ENCODE results near the gene MTHFD2L. TPM values are rescaled to one million over a fixed set of nuclear protein-coding genes. Genes with fewer than 3 reads are reported as not detected.
A peak's percentile ranks its signal among the peaks of the same experiment; 100 is the strongest.

The MTHFD2L gene
- total RNA-seq, 1 donor from 2014 or later: 14.6 TPM

DNA sequence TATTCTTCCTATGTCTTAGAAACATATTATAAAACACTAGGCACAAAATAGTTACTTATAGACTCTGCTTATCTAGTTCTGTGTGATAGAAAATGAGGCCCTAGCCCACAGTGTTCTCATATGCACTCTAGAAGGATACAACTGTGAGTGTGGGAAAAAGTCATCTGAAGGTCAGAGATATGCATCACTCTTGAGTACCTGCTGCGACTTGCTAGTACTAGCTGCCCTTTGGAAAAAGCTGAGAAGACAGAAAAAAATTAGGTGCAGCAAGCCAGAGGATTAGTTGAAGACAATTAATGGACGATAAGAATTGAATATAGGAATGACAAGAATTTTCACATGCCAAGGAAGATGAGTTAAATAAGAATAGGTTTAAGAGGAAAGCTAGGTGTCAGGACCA, 61.3 kb downstream of the MTHFD2L start:
- Mint-ChIP-seq H3K36me3 (peaks cover 6% of the 10 kb centered on the region), H3K4me1 (ENCODE audit: unreplicated experiment) (peaks cover 4% of the 10 kb centered on the region), H3K27ac (peak overlapping the region; percentile 43), H3K9me3 (peaks cover 4% of the 10 kb centered on the region), H3K4me3 (no peak overlapping the region), H3K27me3 (no peaks in the 10 kb centered on the region)
- TF ChIP-seq, protein P1, sequence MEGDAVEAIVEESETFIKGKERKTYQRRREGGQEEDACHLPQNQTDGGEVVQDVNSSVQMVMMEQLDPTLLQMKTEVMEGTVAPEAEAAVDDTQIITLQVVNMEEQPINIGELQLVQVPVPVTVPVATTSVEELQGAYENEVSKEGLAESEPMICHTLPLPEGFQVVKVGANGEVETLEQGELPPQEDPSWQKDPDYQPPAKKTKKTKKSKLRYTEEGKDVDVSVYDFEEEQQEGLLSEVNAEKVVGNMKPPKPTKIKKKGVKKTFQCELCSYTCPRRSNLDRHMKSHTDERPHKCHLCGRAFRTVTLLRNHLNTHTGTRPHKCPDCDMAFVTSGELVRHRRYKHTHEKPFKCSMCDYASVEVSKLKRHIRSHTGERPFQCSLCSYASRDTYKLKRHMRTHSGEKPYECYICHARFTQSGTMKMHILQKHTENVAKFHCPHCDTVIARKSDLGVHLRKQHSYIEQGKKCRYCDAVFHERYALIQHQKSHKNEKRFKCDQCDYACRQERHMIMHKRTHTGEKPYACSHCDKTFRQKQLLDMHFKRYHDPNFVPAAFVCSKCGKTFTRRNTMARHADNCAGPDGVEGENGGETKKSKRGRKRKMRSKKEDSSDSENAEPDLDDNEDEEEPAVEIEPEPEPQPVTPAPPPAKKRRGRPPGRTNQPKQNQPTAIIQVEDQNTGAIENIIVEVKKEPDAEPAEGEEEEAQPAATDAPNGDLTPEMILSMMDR (conservative IDR thresholded peaks at IDR 0.05): no peak
- no peak for DNase-seq (ENCODE audit: extremely low spot score, unreplicated experiment)

DNA sequence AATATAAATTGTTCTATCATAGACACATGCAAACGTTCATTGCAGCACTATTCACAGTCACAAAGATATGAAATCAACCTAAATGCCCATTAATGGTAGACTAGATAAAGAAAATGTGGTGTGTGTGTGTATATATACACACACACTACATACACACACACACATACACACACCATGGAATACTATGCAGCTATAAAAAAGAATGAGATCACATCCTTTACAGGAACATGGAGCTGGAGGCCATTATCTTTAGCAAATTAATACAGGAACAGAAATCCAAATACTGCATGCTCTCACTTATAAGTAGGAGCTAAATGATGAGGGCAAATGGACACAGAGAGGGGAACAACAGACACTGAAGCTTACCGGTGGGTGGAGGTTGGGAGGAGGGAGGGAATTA, 65.2 kb downstream of the MTHFD2L start:
- Mint-ChIP-seq H3K36me3 (no peaks in the 10 kb centered on the region), H3K27ac (no peak overlapping the region), H3K4me3 (no peak overlapping the region), H3K9me3 (no peaks in the 10 kb centered on the region), H3K27me3 (no peaks in the 10 kb centered on the region), H3K4me1 (ENCODE audit: unreplicated experiment) (peaks cover 4% of the 10 kb centered on the region)
- TF ChIP-seq, protein P1 (conservative IDR thresholded peaks at IDR 0.05): no peak
- DNase-seq (ENCODE audit: extremely low spot score, unreplicated experiment): no peak

DNA sequence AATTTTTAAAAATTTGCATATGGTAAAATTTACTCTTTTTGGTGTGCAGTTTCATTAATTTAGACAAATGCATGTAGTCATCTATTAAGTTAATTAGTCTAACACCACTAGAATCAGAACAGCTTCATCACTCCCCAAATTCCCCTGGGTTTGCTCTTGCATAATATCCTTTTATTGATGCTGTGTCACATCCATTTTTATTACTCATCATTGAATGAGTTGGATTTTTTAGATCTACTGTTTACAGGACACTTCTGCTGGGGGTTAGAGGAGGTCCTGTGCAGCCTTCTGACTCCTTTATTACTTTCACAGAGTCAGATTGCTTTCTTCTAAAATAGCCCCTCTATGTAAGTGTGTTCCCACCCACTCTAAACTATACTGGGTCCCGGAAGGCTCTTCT, 65.9 kb downstream of the MTHFD2L start:
- DNase-seq (ENCODE audit: extremely low spot score, unreplicated experiment): no peak
- Mint-ChIP-seq H3K27ac (no peak overlapping the region), H3K4me1 (ENCODE audit: unreplicated experiment) (peaks cover 4% of the 10 kb centered on the region), H3K9me3 (no peaks in the 10 kb centered on the region), H3K4me3 (no peak overlapping the region), H3K27me3 (no peaks in the 10 kb centered on the region), H3K36me3 (no peaks in the 10 kb centered on the region)
- TF ChIP-seq, protein P1 (conservative IDR thresholded peaks at IDR 0.05): no peak

DNA sequence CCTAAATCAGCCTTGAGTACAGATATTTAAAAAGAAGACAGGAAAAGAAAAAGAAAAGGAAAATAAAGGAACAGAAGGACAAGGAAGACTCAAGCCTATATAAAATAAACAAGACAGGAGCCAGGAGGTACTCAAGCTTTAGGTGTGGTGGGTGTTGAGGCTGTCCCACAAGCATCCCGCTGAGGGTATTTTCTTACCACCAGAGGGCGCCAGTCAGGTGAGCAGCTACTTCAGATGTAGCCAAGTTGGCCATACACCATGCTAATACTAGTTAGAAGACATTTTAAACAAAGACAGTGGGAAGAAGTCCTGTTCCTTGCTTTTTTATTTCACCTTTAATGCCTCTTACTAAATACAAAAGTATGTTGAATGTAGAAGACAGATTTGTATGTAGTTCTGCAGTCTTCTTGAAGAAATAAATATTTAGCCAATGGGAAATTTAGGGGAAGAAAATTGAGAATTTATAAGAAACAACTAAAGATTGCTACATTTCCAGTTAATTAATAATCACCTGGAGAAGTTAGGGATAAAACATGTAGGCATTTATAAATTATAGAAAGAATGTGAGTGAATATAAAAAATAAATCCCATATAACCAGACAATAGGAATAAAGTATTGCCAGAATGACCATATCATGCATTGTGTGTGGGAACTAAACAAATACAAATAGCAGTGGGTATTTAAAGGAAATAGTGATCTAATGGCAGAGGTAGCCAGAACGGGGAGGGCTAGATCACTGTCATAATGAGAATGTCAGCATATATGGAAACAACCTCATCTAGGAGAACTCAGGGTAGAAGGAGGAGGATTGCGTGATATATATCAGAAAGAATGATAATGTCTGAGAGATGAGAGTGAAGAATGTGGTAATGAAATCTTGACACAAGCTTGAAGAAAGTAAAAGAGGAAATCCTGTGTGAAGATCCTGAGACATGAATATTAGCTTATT, 71.0 kb downstream of the MTHFD2L start:
- no peaks in the 10 kb centered on the region for H3K27me3 Mint-ChIP-seq
- DNase-seq (ENCODE audit: extremely low spot score, unreplicated experiment): no peak
- TF ChIP-seq, protein P1 (conservative IDR thresholded peaks at IDR 0.05): peak; percentile 92
- no peaks in the 10 kb centered on the region for H3K36me3 Mint-ChIP-seq
- H3K4me1 Mint-ChIP-seq (ENCODE audit: unreplicated experiment): no peaks in the 10 kb centered on the region
- no peaks in the 10 kb centered on the region for H3K9me3 Mint-ChIP-seq
- no peak overlapping the region for H3K27ac Mint-ChIP-seq
- H3K4me3 Mint-ChIP-seq: no peak overlapping the region

DNA sequence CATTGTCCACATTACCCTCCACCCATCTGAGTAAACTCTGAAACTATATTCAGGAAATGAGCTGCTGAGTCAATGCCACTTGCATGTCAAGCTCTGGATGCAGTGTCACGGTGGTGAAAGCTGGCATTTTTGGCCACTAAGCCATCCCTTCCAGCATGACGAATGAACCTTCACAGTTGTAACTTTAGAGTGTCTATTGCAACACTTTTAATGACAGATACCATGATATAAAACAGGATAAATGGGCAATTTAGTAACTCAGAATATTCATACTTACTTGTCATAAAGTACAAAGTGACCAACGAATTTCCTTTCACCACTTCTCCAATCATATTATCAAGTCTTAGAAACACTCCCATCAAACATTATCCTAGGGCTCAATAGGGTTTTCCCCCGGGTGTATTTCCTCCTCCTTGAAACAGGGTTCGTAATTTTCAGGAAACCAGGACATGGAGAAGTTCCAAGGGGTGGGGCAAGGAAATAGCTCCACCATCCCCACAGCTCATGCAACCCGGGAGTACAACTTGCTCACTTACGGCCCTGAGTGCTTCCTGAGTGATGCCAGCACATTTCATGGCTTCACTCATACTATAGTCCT, 73.1 kb downstream of the MTHFD2L start:
- Mint-ChIP-seq H3K4me3 (no peak overlapping the region), H3K27me3 (no peaks in the 10 kb centered on the region), H3K4me1 (ENCODE audit: unreplicated experiment) (no peaks in the 10 kb centered on the region), H3K27ac (no peak overlapping the region), H3K9me3 (no peaks in the 10 kb centered on the region), H3K36me3 (no peaks in the 10 kb centered on the region)
- TF ChIP-seq, protein P1 (conservative IDR thresholded peaks at IDR 0.05): no peak
- DNase-seq (ENCODE audit: extremely low spot score, unreplicated experiment): no peak

Data from type B pancreatic cell (in vitro differentiated cells).